ENCODE results near the gene SAPCD2.

The SAPCD2 gene

GRCh38 chr9:137073992-137074399 is 3.6 kb upstream of the SAPCD2 start:
- H3K4me1 ChIP-seq (ENCODE audit: insufficient read depth, insufficient read length), result peaks cover 20% of the 10 kb centered on the region
- no peak for TF ChIP-seq YY1 (IDR thresholded peaks at IDR 0.05; ENCODE audit: insufficient read depth, insufficient read length)
- no peak for TF ChIP-seq ZNF274 (IDR thresholded peaks at IDR 0.05; ENCODE audit: low read depth, low read length)
- TF ChIP-seq SUZ12 (IDR thresholded peaks at IDR 0.05; ENCODE audit: extremely low read depth, insufficient read depth, insufficient read length), result no peak

GRCh38 chr9:137071282-137071681 is 925 bp upstream of the SAPCD2 start:
- Histone ChIP-seq H3K4me3 (ENCODE audit: insufficient read length, low read depth) (peak overlapping the region; percentile 16), H3K4me1 (ENCODE audit: insufficient read depth, insufficient read length) (peaks cover 30% of the 10 kb centered on the region), H3K36me3 (ENCODE audit: insufficient read depth, insufficient read length, low read length) (peaks cover 4% of the 10 kb centered on the region), H3K9me3 (ENCODE audit: insufficient read depth, low read length) (no peaks in the 10 kb centered on the region), H3K9ac (ENCODE audit: insufficient read length, low read depth) (peak overlapping the region; percentile 78), H3K27me3 (ENCODE audit: insufficient read depth, insufficient read length) (peaks cover 15% of the 10 kb centered on the region)
- no peak for DNase-seq (ENCODE audit: low read depth, low spot score)
- TF ChIP-seq YY1 (IDR thresholded peaks at IDR 0.05; ENCODE audit: insufficient read depth, insufficient read length) (no peak), ZNF274 (IDR thresholded peaks at IDR 0.05; ENCODE audit: low read depth, low read length) (no peak), SUZ12 (IDR thresholded peaks at IDR 0.05; ENCODE audit: extremely low read depth, insufficient read depth, insufficient read length) (no peak)

More at GRCh38 chr9:137073992-137074399, 3.6 kb upstream of the SAPCD2 start:
- H3K9ac ChIP-seq (ENCODE audit: insufficient read length, low read depth), result no peak overlapping the region
- H3K9me3 ChIP-seq (ENCODE audit: insufficient read depth, low read length), result no peaks in the 10 kb centered on the region
- H3K27me3 ChIP-seq (ENCODE audit: insufficient read depth, insufficient read length), result peaks cover 19% of the 10 kb centered on the region
- H3K4me3 ChIP-seq (ENCODE audit: insufficient read length, low read depth), result no peak overlapping the region
- H3K36me3 ChIP-seq (ENCODE audit: insufficient read depth, insufficient read length, low read length), result no peaks in the 10 kb centered on the region
- no peak for DNase-seq (ENCODE audit: low read depth, low spot score)

DNA sequence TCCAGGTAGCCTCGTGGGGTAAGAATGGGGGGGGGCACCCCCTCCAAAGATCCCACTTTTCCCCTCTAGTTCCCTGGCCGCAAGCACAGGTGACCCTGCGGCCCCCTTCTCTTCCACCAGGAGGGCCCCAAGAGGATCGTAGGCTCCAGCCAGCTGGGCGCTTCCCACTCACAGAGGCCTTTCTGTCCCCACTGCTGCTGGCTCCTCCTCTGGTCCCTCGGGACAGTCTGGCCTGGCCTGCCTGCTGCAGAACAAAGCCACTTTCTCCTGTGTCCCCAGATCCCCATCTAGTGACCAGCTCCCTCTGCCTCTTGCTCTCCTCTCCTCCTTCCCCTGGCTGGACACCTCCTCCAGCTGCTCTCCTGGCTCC is 534 bp upstream of the SAPCD2 start:
- Histone ChIP-seq H3K36me3 (ENCODE audit: insufficient read depth, insufficient read length, low read length) (peaks cover 8% of the 10 kb centered on the region), H3K9ac (ENCODE audit: insufficient read length, low read depth) (peak overlapping the region; percentile 78), H3K27me3 (ENCODE audit: insufficient read depth, insufficient read length) (peaks cover 15% of the 10 kb centered on the region), H3K9me3 (ENCODE audit: insufficient read depth, low read length) (no peaks in the 10 kb centered on the region), H3K4me1 (ENCODE audit: insufficient read depth, insufficient read length) (peaks cover 30% of the 10 kb centered on the region), H3K4me3 (ENCODE audit: insufficient read length, low read depth) (peak overlapping the region; percentile 16)
- no peak for TF ChIP-seq ZNF274 (IDR thresholded peaks at IDR 0.05; ENCODE audit: low read depth, low read length)
- DNase-seq (ENCODE audit: low read depth, low spot score), result no peak

DNA sequence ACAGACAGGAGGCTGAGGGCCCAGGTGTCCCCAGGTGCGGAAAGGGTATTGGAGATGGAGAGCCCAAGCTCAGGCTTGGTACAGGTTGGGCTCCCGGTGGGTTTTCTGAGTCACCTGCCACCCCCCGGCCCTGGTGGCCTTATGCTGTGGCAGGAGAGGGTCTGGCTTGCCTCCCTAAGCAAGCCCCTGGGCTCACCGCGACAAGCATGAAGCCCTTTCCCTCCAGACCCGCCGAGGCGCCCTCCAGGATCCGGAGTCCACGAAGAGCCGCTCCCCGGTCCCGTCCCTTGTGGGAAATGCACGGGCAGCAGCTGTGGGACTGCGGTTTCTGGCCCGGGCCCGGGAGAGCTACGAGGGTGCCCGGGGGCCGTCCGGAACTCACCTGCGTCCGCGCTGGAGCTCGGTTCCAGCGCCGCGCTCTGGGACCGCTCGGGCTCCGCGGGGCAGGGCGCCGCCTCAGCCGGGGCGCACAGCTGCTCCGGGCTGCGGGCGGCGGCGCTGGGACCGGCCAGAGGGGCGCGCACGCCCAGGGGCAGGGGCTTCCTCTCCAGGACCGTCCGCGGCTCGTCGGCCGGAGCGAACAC is 757 bp downstream of the SAPCD2 start:
- no peak for DNase-seq (ENCODE audit: low read depth, low spot score)

DNA sequence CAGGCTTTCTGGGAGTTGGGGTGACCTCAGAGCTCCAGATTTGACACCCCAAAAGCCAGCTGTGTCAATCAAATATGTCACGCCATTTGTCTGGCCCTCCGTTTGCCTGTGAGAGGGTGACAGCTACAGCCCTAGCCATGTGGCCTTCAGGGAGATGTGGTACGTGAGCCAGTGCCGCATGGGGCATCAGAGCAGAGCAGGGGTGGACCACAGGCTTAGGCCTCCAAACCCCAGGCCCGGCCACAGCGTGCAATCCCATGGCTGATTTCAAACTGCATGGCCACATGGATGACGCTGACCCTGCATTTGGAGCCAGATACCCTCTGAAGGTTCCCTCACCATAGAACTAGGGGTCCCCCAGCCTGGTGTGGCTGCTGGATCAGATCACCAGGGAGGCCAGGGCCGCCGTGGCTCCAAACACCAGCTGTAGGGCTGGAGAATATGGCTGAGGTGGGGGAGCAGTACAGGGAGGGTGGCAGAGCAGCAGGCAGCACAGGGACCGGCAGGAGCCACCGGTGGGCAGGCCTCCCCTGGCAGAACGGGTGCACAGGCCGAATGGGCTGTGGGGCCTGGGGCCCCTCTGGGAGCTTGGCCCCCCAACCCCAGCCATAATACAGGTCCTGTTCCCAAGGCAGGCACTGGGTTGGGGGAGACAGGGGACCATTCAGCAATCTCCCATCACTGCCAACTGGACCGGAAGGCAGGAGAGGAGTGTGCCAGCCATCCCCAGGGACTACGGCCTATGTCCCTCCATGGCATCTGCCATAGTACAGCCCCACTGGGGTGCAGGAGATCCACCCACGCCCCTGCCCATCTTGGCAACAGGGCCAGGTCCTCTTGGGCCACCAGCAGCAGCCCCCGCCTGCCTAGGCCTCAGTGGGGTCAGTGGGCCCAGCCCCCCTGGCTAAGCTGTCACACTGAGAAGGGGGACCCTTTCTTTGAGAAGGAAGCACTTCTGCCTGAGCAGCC is 1.5 kb downstream of the SAPCD2 start:
- Histone ChIP-seq H3K27me3 (ENCODE audit: insufficient read depth, insufficient read length) (peaks cover 13% of the 10 kb centered on the region), H3K36me3 (ENCODE audit: insufficient read depth, insufficient read length, low read length) (peaks cover 24% of the 10 kb centered on the region), H3K9me3 (ENCODE audit: insufficient read depth, low read length) (no peaks in the 10 kb centered on the region), H3K9ac (ENCODE audit: insufficient read length, low read depth) (peak overlapping the region; percentile 90), H3K4me3 (ENCODE audit: insufficient read length, low read depth) (peak overlapping the region; percentile 71), H3K4me1 (ENCODE audit: insufficient read depth, insufficient read length) (peaks cover 29% of the 10 kb centered on the region)
- no peak for DNase-seq (ENCODE audit: low read depth, low spot score)
- TF ChIP-seq SUZ12 (IDR thresholded peaks at IDR 0.05; ENCODE audit: extremely low read depth, insufficient read depth, insufficient read length) (no peak), ZNF274 (IDR thresholded peaks at IDR 0.05; ENCODE audit: low read depth, low read length) (no peak), YY1 (IDR thresholded peaks at IDR 0.05; ENCODE audit: insufficient read depth, insufficient read length) (no peak)

More for the DNA sequence above, 757 bp downstream of the SAPCD2 start:
- TF ChIP-seq ZNF274 (IDR thresholded peaks at IDR 0.05; ENCODE audit: low read depth, low read length) (no peak), SUZ12 (IDR thresholded peaks at IDR 0.05; ENCODE audit: extremely low read depth, insufficient read depth, insufficient read length) (no peak), YY1 (IDR thresholded peaks at IDR 0.05; ENCODE audit: insufficient read depth, insufficient read length) (no peak)
- peaks cover 15% of the 10 kb centered on the region for H3K27me3 ChIP-seq (ENCODE audit: insufficient read depth, insufficient read length)
- H3K4me3 ChIP-seq (ENCODE audit: insufficient read length, low read depth), result peak overlapping the region; percentile 71
- H3K9ac ChIP-seq (ENCODE audit: insufficient read length, low read depth), result peak overlapping the region; percentile 90
- H3K36me3 ChIP-seq (ENCODE audit: insufficient read depth, insufficient read length, low read length), result peaks cover 20% of the 10 kb centered on the region
- peaks cover 27% of the 10 kb centered on the region for H3K4me1 ChIP-seq (ENCODE audit: insufficient read depth, insufficient read length)
- H3K9me3 ChIP-seq (ENCODE audit: insufficient read depth, low read length), result no peaks in the 10 kb centered on the region

GRCh38 chr9:137067860-137068538 is 2.4 kb downstream of the SAPCD2 start:
- peak overlapping the region; percentile 27 for H3K4me3 ChIP-seq (ENCODE audit: insufficient read length, low read depth)
- H3K36me3 ChIP-seq (ENCODE audit: insufficient read depth, insufficient read length, low read length), result peaks cover 30% of the 10 kb centered on the region
- TF ChIP-seq ZNF274 (IDR thresholded peaks at IDR 0.05; ENCODE audit: low read depth, low read length), result no peak
- TF ChIP-seq YY1 (IDR thresholded peaks at IDR 0.05; ENCODE audit: insufficient read depth, insufficient read length), result no peak
- TF ChIP-seq SUZ12 (IDR thresholded peaks at IDR 0.05; ENCODE audit: extremely low read depth, insufficient read depth, insufficient read length), result no peak
- H3K9me3 ChIP-seq (ENCODE audit: insufficient read depth, low read length), result no peaks in the 10 kb centered on the region
- peaks cover 33% of the 10 kb centered on the region for H3K4me1 ChIP-seq (ENCODE audit: insufficient read depth, insufficient read length)
- peak overlapping the region; percentile 90 for H3K9ac ChIP-seq (ENCODE audit: insufficient read length, low read depth)
- DNase-seq (ENCODE audit: low read depth, low spot score), result peak; percentile 64
- H3K27me3 ChIP-seq (ENCODE audit: insufficient read depth, insufficient read length), result peaks cover 12% of the 10 kb centered on the region

Measured in NT2/D1 (cell line).